GM18517 (cell line): ENCODE data around the gene WWOX.

Source experiments
- ATAC-seq: cut with Tn5 transposase; IDR thresholded peaks from one replicate; pipeline ENCODE4 v1.9.1; 2021; ENCODE audit warnings: mild to moderate bottlenecking, moderate library complexity; ENCODE audit not compliant: unreplicated experiment

The WWOX gene

DNA sequence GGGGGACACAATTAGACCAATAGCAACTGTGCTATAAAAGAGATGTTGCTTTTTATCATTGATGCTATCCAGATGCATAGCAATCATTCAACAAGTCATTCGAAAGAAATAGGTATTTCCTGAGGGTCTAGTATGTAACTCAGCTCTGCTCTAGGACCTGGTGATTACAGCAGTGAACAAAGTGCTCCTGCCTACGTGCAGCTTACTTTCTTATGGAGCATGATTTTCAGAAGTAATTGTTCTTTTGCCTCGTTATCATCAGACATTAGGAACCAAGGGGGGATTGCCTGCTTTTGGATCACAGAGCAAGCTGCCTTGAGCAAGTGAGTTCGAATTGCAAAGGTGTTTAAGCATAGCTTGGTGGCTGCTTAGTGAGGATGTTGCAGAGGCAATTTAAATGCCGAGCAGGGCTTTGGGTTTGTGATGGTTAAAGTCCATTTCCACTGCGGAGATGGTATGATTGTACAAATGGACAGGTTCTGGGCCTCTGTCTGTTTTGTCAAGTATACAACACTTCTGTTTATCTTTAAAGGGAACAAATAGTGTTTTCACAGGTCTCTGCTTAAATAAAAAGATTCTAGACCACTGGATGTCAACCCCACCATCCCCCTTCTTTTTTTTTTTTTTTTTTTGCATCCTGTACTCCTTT is 41.5 kb downstream of the WWOX start:
- no peak for ATAC-seq

DNA sequence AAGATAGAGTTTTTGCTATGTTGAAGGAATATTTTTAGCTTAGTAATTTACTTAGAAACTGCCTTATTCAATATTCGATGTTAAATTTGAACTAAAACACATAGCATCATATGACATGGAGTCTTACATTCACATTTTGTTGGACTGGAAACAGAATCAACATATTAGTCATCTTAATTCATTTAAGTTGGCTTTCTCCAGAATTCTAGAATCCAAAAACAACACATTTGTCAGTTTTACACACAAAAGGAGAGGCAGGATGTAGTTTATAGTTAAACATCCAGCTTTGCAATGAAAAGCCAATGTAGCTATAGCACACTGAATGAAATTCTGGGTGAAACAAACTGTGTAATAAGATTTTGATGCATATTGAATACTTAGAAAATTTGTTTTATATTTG is 43.3 kb downstream of the WWOX start:
- ATAC-seq, result no peak

DNA sequence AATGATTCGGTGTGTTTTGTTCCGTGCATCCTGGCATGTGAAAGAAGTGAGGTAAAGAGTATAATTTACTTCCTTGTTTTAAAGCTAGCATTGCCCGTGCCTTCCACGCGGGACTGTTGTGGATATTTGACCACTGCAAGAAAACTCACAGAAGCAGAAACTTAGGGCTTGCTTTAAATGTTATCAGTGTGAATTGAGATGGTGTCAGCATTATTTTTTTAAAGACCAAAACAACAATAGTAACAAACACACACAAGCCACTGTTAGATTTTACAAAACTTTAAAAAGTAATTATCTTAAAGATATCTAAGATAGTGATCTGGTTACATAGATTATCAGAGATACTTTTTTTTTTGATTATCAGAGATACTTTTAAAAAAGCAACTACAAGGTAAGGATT is 47.4 kb downstream of the WWOX start:
- ATAC-seq, result no peak

DNA sequence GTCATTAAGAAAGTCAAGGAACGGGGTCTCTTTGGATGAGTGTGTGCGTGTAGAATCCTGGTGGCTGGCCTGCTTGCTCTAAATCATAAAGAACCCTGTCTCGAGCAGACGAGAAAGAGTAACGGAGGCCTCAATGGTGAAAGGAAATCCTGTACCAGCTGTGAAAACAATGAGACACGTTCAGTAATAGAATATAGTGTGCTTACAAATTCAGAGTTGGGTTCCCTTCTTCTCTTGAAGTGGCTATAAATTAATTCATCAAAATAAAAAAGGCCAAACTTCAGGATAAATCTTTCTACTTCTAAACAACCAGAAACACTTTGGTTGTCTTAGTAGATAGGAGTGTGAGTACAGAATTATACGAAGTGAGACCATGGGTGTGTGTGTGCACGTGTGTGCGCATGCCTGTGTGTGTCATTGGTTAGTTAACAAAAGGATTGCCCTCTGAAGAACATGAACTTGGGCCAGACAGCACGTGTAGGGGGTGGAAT is 48.5 kb downstream of the WWOX start:
- ATAC-seq, result no peak

DNA sequence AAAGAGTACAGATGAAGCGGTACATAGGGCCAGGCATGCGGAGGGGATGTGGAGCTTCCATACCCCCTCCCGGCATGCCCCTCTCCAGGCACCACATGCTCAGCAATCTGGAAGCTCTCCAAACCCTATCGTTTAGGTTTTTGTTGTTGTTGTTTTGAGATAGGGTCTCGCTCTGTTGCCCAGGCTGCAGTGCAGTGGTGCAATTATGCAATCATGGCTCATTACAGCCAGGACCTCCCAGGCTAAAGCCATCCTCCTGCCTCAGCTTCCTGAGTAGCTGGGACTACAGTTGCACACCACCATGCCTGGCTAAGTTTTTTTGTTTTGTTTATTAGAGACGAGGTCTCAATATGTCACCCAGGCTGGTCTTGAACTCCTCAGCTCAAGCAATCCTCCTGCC is 50.8 kb downstream of the WWOX start:
- ATAC-seq, result no peak

DNA sequence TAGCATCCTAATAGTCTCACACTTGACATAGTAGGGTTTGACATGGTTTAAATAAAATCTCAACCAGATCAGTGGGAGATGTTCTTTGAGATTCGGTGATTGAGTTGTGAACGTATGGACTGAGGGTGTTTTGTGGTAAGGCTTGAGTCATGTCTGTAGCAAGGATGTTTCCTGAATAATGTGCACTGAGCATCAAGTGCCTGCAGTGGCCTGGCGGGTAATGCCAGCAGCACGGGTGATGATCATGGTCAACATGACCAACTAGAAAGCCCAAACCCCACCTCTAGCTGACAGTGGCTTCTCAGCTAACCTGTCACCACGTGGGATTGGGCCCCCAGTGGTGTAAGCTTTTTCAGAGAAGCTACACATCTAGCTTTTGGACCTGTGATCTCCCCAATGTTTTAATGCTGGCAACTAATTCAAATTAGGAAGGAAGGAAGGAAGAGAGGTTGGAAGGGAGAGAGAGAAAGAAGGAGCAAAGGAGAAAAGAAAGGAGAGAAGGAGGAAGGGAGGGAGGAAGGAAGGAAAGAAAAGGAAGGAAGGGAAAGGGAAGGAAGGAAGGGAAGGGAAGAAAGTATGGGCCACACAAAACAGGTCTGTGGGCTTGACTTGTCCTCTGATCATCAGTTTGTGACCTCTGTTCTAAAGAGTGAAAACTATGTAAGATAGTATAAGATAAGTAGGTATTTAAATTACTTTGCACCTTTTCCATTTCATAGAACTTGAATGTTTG is 55.4 kb downstream of the WWOX start:
- ATAC-seq, result no peak

DNA sequence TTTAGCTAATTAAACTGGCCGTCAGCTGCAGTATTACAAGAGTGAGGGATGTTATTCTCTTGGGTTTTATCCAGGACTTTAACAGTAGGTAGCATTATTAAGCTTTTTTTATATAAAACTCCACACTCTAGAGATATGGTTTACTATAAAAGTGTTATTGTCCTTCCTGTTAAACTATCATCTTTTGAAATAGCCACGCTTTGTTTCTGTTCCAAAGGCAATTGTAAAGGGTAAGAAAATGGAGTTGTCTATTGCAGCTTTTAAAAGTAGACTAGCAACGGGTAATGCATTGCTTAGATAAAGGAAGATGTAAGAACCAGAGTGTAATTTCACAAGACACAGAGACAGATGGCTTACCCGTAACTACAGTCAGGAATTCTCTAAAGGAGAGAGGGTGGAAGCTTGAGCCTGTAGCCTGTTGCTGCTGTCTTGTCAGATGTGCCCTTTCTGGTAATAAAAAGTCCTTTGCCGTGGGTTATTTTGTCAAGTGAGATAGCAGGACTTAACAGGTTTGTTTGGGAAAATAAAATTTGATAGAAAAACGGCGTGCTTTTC is 56.4 kb downstream of the WWOX start:
- no peak for ATAC-seq

DNA sequence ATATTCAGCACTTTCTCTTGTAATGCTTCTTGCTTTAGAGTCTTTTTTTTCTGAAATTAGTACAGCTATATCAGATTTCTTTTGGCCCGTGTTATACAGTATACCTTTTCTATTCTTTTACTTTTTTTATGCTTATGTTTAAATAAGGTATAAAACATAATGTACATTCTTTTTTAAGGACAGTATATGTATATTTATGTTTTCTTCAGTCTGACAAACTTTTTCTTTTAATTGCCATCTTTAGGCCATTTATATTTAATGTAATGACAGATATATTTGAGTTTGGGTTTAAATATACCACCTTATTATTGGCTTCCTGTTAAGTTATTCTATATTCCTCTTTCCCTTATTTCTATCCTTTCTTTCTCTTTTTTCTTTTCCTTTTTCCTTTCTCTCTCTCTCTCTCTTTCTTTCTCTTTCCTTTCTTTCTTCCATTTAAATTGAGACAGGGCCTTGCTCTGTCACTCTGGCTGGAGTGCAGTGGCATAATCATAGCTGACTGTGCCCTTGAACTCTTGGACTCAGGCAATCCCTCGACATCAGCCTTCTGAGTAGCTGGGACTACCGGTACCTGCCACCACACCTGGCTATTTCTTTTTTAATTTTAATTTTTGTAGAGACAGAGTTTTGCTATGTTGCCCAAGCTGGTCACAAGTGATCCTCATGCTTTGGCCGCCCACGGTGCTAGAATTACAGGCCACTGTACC is 61.7 kb downstream of the WWOX start:
- no peak for ATAC-seq

DNA sequence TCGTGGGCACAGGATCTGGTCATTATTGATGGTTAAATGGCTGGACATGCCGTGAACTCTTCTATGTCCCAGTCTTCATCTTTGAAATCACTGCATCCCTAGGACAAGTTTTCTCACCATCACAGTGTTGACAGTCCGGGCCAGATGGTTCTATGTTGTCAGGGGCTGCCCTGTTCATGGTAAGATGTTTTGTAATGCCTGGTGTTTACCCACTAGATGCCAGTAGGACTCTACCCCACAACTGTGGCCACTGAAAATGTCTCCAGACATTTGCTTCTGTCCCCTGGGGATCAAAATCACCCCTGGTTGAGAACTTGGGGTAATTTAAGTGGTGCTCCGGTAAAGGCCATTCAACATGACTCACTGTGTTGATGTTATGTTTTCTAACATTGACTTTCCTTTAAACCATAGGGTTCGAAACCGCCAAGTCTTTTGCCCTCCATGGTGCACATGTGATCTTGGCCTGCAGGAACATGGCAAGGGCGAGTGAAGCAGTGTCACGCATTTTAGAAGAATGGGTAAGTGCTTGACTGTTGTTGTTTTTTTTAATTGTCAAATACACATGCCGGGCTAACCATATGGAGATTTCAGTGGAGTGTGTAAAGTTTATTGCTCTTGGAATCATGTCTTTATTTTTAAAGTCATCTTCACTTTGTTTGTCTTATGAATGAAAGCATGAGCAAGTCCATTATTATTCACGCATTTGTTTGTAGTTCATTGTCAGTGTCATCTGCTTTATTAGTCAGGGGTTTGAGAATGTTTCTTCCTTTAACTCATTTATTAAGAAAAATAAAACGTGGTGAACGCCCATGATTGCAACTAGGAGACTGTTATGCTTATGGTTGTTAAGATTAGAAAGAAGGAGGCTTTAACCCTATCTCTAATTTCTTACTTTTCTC is 64.6 kb downstream of the WWOX start:
- ATAC-seq, result no peak

DNA sequence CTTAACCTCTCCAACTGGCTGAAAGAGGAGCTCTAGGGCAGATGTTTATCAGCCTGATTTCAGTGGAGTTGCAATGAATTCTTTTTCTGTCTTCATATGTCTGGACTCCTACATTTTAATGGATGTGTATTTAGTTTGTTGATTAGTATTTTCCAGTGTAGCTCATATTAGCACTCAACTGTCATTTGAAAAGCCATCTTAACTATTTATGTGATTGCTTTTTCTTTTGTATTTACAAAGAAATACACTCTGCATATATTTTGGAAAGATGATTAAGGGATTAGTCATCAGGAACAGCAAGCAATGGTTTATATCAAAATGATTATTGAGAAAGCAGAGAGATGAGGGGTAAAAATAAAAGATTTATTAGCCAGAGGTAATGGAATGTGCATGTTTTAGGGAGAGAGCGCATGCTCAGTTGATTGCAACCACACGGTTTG is 71.1 kb downstream of the WWOX start:
- no peak for ATAC-seq

DNA sequence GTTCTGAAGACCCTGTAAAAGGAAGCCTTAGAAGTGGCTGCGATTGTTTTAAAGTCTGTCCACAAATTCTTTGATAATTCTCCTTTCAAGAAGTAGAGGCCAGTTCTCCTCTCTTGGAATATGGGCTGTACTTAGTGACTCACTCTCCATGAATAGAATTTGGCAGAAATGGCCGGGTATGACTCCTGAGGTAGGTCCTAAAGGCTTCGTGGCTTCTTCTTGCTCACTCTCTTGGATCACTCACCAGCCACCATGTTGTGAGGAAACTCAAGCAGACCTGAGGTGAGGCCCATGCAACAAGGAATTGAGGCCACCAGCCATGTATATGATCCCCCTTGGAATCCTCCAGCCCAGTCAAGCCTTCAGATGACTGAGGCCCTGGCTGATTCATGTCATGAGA is 75.8 kb downstream of the WWOX start:
- no peak for ATAC-seq

DNA sequence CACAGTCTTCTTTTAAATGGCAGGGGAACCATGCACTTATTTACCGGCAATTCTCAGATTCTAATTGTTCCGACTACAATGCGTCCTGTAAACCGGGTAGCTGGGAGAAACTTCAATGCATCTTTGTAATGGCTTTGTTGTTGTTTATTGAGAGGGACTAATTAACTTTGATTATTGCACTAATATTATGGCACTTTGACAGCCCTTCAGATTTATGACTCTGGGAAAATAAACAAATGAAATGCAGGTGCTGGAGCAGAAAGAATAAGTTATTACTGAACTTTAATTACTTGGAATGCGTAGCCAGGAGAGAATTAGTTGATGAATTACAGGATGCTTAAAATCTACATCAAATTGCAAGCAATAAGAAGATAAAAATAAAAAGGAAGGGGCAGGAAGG is 77.0 kb downstream of the WWOX start:
- no peak for ATAC-seq

DNA sequence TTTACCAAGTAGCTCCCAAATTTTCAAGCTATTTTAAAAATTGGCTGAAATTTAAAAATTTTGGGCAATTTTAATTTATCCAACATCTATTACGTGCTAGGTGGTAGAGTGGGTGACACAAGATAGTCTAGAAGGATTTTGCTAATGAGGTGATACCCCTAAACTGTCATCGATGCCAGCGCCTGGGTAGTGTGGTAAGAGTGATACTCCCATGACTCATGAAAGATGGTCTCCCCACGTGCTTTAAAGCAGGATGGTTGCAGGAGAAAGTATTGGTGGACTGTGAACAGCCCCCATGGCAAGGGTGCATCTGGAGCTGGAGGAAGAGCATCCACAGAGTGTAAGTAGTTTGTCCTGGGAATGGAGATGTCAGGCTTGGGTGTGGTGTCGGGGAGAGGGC is 77.8 kb downstream of the WWOX start:
- ATAC-seq, result no peak

DNA sequence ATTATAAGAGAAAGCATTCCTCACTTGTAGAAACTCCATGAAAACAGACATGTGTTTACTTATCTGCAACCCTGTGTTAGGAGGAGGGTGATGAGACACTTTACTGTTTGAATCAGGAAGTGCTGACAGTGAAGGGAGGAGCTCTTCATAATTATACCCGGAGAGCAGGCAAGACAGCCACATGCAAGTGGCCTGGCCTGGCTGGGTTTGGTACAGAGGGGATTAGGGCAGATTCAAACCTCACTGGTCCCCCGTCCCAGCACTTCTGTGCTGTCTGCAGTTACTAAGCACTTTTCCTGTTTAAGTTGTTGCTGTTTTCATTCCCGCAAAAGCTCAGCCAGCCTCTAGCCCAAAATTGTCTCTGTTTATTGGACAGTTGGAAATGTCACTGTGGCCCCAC is 78.5 kb downstream of the WWOX start:
- ATAC-seq, result no peak

DNA sequence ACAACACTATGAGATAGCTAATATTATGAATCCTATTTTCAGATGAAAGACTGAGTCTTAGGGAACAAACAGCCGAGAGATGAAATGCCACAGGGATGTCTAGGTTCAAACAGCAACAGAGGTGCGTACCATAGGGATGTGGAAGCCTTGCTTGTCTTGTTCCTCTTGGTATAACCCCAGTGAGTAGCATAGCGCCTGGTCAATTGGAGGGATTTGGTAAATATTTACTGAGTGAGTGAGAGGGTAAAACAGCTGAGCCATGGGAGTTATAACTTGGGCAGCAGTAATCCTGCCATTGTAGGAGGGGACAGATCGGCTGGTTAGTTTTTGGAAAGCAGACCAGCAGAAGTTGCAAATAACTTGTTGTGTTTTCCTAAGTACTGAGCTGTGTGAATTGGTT is 80.2 kb downstream of the WWOX start:
- no peak for ATAC-seq

DNA sequence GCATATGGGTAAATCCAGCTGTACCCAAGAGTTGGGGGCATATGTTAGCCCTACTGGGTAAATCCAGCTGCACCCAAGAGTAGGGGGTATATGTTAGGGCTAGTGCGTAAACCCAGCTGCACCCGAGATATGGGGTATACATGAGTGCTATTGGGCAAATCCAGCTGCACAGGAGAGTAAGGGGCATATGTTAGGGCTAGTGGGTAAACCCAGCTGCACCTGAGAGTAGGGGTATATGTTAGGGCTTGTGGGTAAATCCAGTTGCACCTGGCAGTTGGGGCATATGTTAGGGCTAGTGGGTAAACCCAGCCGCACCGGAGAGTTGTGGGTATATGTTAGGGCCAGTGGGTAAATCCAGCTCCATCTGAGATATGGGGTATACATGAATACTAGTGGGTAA is 80.9 kb downstream of the WWOX start:
- no peak for ATAC-seq

DNA sequence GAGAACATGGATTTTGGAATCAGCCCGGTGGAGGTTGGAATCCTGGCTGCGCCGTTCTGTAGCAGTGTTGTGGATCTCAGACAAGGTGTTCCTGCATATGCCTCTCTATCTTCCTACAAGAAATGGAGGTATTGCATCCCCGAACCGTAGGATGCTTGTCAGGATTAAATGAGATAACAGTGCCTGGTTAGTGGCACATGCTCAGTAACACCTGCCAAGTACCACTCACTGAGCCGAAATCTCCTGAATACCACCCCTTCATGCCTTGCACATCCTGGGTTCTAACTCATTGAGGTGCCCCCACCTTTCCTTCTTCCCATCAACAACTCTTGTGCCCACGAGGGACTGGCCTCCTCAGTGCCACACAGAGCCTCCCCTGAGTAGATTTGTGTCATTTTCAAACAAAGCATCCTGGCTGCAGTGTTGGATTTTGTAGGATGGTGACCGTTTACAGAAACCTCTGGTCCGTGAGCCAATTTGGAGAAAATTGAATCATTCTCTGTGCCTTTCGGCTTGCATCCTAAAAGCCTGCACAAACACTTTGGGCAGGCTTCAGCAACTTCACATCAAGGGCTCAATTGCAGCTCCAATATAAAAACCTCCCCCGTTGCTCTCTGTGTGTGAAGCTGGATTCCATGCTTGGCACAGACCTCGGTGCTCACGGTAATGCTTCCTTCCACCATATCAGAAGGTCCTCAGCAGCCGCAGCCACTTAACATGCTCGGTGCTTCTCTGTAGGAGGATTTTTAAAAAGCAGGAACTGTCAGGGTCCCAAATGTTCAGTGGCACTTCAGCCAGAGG is 84.2 kb downstream of the WWOX start:
- ATAC-seq, result no peak

DNA sequence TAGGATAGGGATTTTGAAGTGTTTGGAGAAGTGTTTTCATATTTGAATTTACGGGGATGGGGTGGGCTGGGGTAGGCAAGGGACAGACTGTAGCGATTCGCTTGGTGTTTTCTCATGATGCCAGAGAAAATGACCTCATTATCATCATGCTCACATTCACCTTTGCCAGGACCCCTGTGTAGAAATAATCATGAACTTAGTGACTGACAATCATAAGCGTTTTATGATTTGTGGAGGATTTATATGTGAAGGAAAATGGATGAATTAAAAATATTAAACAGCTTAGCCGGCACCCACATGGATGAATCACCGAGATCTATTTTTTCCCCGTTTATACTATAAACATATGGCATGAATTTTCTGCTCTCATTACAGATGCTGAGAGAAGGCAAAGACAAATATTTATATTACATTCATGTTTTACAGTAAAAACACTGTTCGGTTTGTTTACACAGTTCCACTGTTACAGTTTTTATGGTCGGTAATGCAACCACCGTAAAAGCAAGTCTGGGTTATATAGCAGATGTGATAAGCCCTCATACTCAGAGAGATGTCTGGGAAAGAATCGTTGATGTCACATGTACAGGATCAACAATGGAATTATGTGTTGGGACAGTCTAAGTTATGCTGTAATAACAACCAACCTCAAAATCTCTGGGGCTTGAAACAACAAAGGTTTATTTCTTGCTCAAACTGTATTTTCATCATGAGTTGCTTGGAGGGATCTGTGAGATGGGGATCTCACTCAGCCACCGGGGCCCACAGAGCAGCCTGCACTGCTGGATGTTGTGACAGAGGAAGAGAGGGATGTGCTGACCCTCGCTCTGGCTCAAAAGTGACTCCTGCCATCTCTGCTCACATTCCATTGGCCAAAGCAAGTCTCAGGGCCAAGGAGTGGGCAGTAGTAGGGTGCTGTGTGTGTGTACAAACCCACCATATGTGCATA is 85.1 kb downstream of the WWOX start:
- ATAC-seq, result no peak

DNA sequence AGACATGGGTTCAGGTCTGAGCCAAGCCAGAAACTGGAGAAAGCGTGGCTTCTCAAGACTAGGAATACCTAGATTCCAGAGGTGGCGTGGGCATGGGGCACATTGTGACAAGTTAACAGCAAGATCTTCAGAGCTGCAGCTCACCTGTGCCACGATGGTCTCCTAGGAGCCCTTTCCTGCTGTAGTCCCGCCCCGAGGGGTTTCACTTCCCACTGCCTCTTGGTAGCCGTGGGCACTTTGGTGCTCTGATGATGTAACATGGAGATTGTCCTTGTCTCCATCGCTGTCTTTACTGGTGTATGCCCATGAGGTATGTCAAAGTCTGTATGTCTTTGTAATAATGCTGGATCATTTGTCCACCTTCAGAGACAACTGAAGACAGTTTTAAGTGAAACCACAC is 89.7 kb downstream of the WWOX start:
- ATAC-seq, result no peak
